K562 (cell line): Measurements from ENCODE around the gene ARHGEF38. TPM values are rescaled to one million over a fixed set of nuclear protein-coding genes. Genes with fewer than 3 reads are reported as not detected.
A peak's percentile ranks its signal among the peaks of the same experiment; 100 is the strongest.

ENCODE experiments used
- BRCA1 ChIP-seq, 2 experiments: fragments of 450-650 bp in 1 of 2; sonication (generic) in 1 of 2; formaldehyde crosslinking in 1 of 2; IDR thresholded peaks; 2 replicates each; pipeline versions ENCODE4 v1.5.0 to v1.6.1; 2017 to 2020; ENCODE audit warnings: mild to moderate bottlenecking in 1 of 2, missing genetic modification reagents in 1 of 2
- CREBBP ChIP-seq: IDR thresholded peaks from one replicate; pipeline ENCODE4 v1.6.1; 2012; ENCODE audit warnings: low read depth, mild to moderate bottlenecking, control low read depth, inconsistent platforms, low read length
- DDX20 ChIP-seq: fragments of 450-650 bp; IDR thresholded peaks from 2 replicates; pipeline ENCODE4 v1.6.1; 2016; ENCODE audit warnings: missing genetic modification characterization, low read depth, mild to moderate bottlenecking, missing compliant biosample characterization, moderate library complexity
- EGR1 ChIP-seq: fragments of 450-650 bp; conservative IDR thresholded peaks from 2 replicates; pipeline ENCODE4 v1.6.1; 2017; ENCODE audit warnings: mild to moderate bottlenecking
- ELF4 ChIP-seq: fragments of 450-650 bp; formaldehyde crosslinking; IDR thresholded peaks from 2 replicates; pipeline ENCODE4 v1.4.0; 2022; ENCODE audit warnings: missing genetic modification characterization
- FOXA3 ChIP-seq, 2 experiments: fragments of 450-650 bp in 1 of 2; sonication (generic) in 1 of 2; formaldehyde crosslinking; IDR thresholded peaks in 1 of 2; conservative IDR thresholded peaks in 1 of 2; 2 replicates each; pipeline versions ENCODE4 v1.4.0 to v1.8.0; 2020 to 2022; ENCODE audit warnings: mild to moderate bottlenecking in 2 of 2, missing genetic modification reagents in 1 of 2
- HEY1 ChIP-seq: fragments of 250-450 bp; sonication (Bioruptor Pico); IDR thresholded peaks from 2 replicates; pipeline ENCODE4 v1.5.0; 2020; ENCODE audit warnings: mild to moderate bottlenecking, moderate library complexity, borderline replicate concordance
- ID3 ChIP-seq, 2 experiments: fragments of 250-450 bp in 1 of 2; fragments of 450-650 bp in 1 of 2; sonication (Bioruptor Pico) in 1 of 2; IDR thresholded peaks; 2 replicates each; pipeline versions ENCODE4 v1.6.1 to v1.8.0; 2016 to 2021; ENCODE audit warnings: mild to moderate bottlenecking in 2 of 2, moderate library complexity in 2 of 2, missing compliant biosample characterization in 1 of 2, missing genetic modification characterization in 1 of 2
- LCOR ChIP-seq: sonication (generic); formaldehyde crosslinking; IDR thresholded peaks from 2 replicates; pipeline ENCODE4 v1.8.0; 2022; ENCODE audit warnings: mild to moderate bottlenecking, missing genetic modification reagents
- MED1 ChIP-seq: sonication (generic); formaldehyde crosslinking; IDR thresholded peaks from 2 replicates; pipeline ENCODE4 v1.8.1; 2023; ENCODE audit warnings: missing genetic modification reagents, borderline replicate concordance
- MIER1 ChIP-seq: fragments of 450-650 bp; IDR thresholded peaks from 2 replicates; pipeline ENCODE4 v1.6.1; 2016; ENCODE audit warnings: antibody characterized with exemption, mild to moderate bottlenecking, low read depth
- NFE2L1 ChIP-seq: fragments of 450-650 bp; IDR thresholded peaks from 2 replicates; pipeline ENCODE4 v1.6.1; 2016; ENCODE audit warnings: missing genetic modification characterization, low read depth, mild to moderate bottlenecking, missing compliant biosample characterization, moderate library complexity, borderline replicate concordance
- NR0B1 ChIP-seq: fragments of 450-650 bp; IDR thresholded peaks from one replicate; pipeline ENCODE4 v1.6.1; 2018; ENCODE audit warnings: mild to moderate bottlenecking, moderate library complexity; ENCODE audit not compliant: partially characterized antibody
- NR2F6 ChIP-seq: fragments of 450-650 bp; formaldehyde crosslinking; IDR thresholded peaks from 2 replicates; pipeline ENCODE4 v1.4.0; 2020; ENCODE audit warnings: mild to moderate bottlenecking
- NR3C1 ChIP-seq: sonication (generic); formaldehyde crosslinking; IDR thresholded peaks from 2 replicates; pipeline ENCODE4 v1.8.1; 2022; ENCODE audit warnings: missing genetic modification reagents
- POLR2B ChIP-seq: fragments of 450-650 bp; IDR thresholded peaks from 2 replicates; pipeline ENCODE4 v1.6.1; 2018; ENCODE audit warnings: low read depth; ENCODE audit not compliant: partially characterized antibody
- RFX7 ChIP-seq: fragments of 250-450 bp; sonication (Bioruptor Pico); IDR thresholded peaks from 2 replicates; pipeline ENCODE4 v1.5.1; 2021; ENCODE audit warnings: mild to moderate bottlenecking
- RNF219 ChIP-seq: fragments of 250-450 bp; sonication (Bioruptor Pico); IDR thresholded peaks from 2 replicates; pipeline ENCODE4 v1.5.0; 2022; ENCODE audit warnings: mild to moderate bottlenecking
- TEAD4 ChIP-seq, 2 experiments: sonication (generic) in 1 of 2; formaldehyde crosslinking in 1 of 2; IDR thresholded peaks; 2 replicates each; pipeline versions ENCODE4 v1.6.1 to v1.8.0; 2012 to 2022; ENCODE audit warnings: borderline replicate concordance in 1 of 2, inconsistent platforms in 1 of 2, low read length in 1 of 2, mild to moderate bottlenecking in 1 of 2, missing genetic modification reagents in 1 of 2
- TRIM24 ChIP-seq, 2 experiments: fragments of 450-650 bp; IDR thresholded peaks; 2 replicates each; pipeline ENCODE4 v1.6.1; 2016
- ZEB2 ChIP-seq: fragments of 450-650 bp; IDR thresholded peaks from 2 replicates; pipeline ENCODE4 v1.6.1; 2016
- ZNF143 ChIP-seq: sonication (generic); formaldehyde crosslinking; IDR thresholded peaks from 2 replicates; pipeline ENCODE4 v1.9.0; 2022; ENCODE audit warnings: mild to moderate bottlenecking, missing genetic modification reagents
- ZNF146 ChIP-seq: IDR thresholded peaks from one replicate; pipeline ENCODE4 v1.6.1; 2018; ENCODE audit warnings: missing compliant biosample characterization; ENCODE audit not compliant: unreplicated experiment
- ZNF175 ChIP-seq: fragments of 200-800 bp; sonication (Bioruptor generic); IDR thresholded peaks from 2 replicates; pipeline ENCODE4 v1.6.1; 2016; ENCODE audit warnings: low read depth, mild to moderate bottlenecking, missing genetic modification characterization, missing compliant biosample characterization
- polyA plus RNA-seq, 8 experiments: library from polyadenylated mRNA; depleted of rRNA in 4 of 8; stranded (reverse) in 5 of 8; unstranded in 3 of 8; fragments of >200 nt; fragmentation: Nextera tagmentation in 2 of 8; fragmentation: Illumina TruSeq in 1 of 8; extraction: Ambion mirVana in 2 of 8; extraction: Trizol in 1 of 8; gene quantifications; 2 replicates each; pipeline versions ENCODE4 v1.2.1 to v1.2.3, GENCODE V29; 2011 to 2014; ENCODE audit warnings: inconsistent platforms in 1 of 8, missing spikeins in 1 of 8
- total RNA-seq, 7 experiments: library from RNA; depleted of rRNA in 6 of 7; stranded (reverse); fragments of >200 nt in 6 of 7; fragmentation: Illumina TruSeq in 2 of 7; extraction: Trizol in 2 of 7; gene quantifications; 2 replicates each; pipeline versions ENCODE4 v1.2.1 to v1.2.3, GENCODE V29; 2011 to 2021; ENCODE audit warnings: low replicate concordance in 1 of 7

ARHGEF38 gene
- total and polyA plus RNA-seq, 9 of the 15 experiments (the other 6 are each of a cell fraction or from before 2014, with no cell fraction given), result 0.17 TPM; not detected in 8

GRCh38 chr4:105708181-105709080 lies 156.0 kb downstream of the ARHGEF38 start, which contains the start of the genes GSTCD and INTS12 (continued):
- TF ChIP-seq BRCA1 (IDR thresholded peaks at IDR 0.05) (no peak), BRCA1 (CRISPR knock-in tag; IDR thresholded peaks at IDR 0.05) (no peak), RFX7 (CRISPR knock-in tag) (no peak), NR2F6 (CRISPR knock-in tag) (no peak), ZEB2 (peak; percentile 99), NR3C1 (CRISPR knock-in tag) (0 out of 2 replicates have a peak, but pooled peaks have one; percentile 56), ZNF143 (CRISPR knock-in tag) (no peak), TRIM24 (IDR thresholded peaks at IDR 0.05) (peak; percentile 18 to 99; a peak in 2 of 4 replicates), MIER1 (no peak), ID3 (CRISPR knock-in tag; IDR thresholded peaks at IDR 0.05) (no peak), ID3 (tag; IDR thresholded peaks at IDR 0.05) (peak; percentile 78), TEAD4 (IDR thresholded peaks at IDR 0.05; ENCODE audit: low read length) (peak; percentile 52), TEAD4 (CRISPR knock-in tag; IDR thresholded peaks at IDR 0.05; ENCODE audit: borderline replicate concordance) (no peak), NR0B1 (no peak), NFE2L1 (tag) (no peak), ZNF175 (CRISPR knock-in tag) (no peak), ELF4 (CRISPR knock-in tag) (peak; percentile 58; the same call in 1 of the 2 replicates), POLR2B (peak; percentile 90), DDX20 (no peak), ZNF146 (no peak), EGR1 (no peak; the same call in 1 of the 2 replicates), RNF219 (CRISPR knock-in tag) (no peak), HEY1 (CRISPR knock-in tag) (peak; percentile 60; the same call in 1 of the 2 replicates), FOXA3 (CRISPR knock-in tag; conservative IDR thresholded peaks at IDR 0.05 in 1 of 2, IDR thresholded peaks at IDR 0.05 in 1 of 2) (no peak; a peak in 1 of 4 replicates), MED1 (no peak), CREBBP (no peak), LCOR (CRISPR knock-in tag) (peak; percentile 66)
